CD4-positive, CD25-positive, alpha-beta regulatory T cell (primary cell): Measurements from ENCODE around the gene PRPF19. TPM values are rescaled to one million over a fixed set of nuclear protein-coding genes. Genes with fewer than 3 reads are reported as not detected.

ENCODE experiments used
- ATAC-seq, 2 donors: fragments of 150-1000 bp; cut with Tn5 transposase; one replicate each; pipeline ENCODE4 v1.10.0; 2021; ENCODE audit warnings: low read depth in 2 of 2, moderate number of reproducible peaks in 2 of 2, moderate library complexity in 1 of 2
- DNase-seq, 3 donors: peaks; one replicate each; pipeline versions ENCODE4 v3.0.0 to v3.0.0-alpha.2; 2012 to 2022; ENCODE audit warnings: mixed read lengths in 1 of 3
- H3K27ac ChIP-seq: one replicate; pipeline ENCODE4 v1.7.0; 2013; ENCODE audit warnings: mild to moderate bottlenecking, low read length; ENCODE audit not compliant: insufficient read depth, poor library complexity, severe bottlenecking
- H3K27me3 ChIP-seq: one replicate; pipeline ENCODE4 v1.7.0; 2013; ENCODE audit warnings: low read length; ENCODE audit not compliant: control insufficient read depth, insufficient read depth
- H3K36me3 ChIP-seq: one replicate; pipeline ENCODE4 v1.7.0; 2013; ENCODE audit warnings: mild to moderate bottlenecking, low read length, moderate library complexity; ENCODE audit not compliant: control insufficient read depth, insufficient read depth
- H3K4me1 ChIP-seq: 2 replicates; pipeline ENCODE4 v1.7.0; 2013; ENCODE audit warnings: mild to moderate bottlenecking, low read length; ENCODE audit not compliant: insufficient read depth, control insufficient read depth, poor library complexity, severe bottlenecking
- H3K4me3 ChIP-seq: one replicate; pipeline ENCODE4 v1.7.0; 2013; ENCODE audit warnings: low read depth, mild to moderate bottlenecking, low read length, moderate library complexity
- H3K9me3 ChIP-seq, 2 experiments: 1 replicate in 1 of 2; 2 replicates in 1 of 2; pipeline ENCODE4 v1.7.0; 2013; ENCODE audit warnings: low read length in 2 of 2, mild to moderate bottlenecking in 1 of 2, moderate library complexity in 1 of 2; ENCODE audit not compliant: control insufficient read depth in 2 of 2
- H3K27ac Mint-ChIP-seq, 3 donors: one replicate each; pipeline ENCODE4 v1.8.0; 2020 to 2022; ENCODE audit warnings: mild to moderate bottlenecking in 3 of 3, mixed read lengths in 3 of 3, moderate library complexity in 2 of 3
- H3K27me3 Mint-ChIP-seq: one replicate; pipeline ENCODE4 v1.8.0; 2022; ENCODE audit warnings: mild to moderate bottlenecking, mixed read lengths
- H3K36me3 Mint-ChIP-seq: one replicate; pipeline ENCODE4 v1.8.0; 2020; ENCODE audit warnings: mixed read lengths
- H3K4me1 Mint-ChIP-seq, 4 donors: one replicate each; pipeline ENCODE4 v1.8.0; 2020 to 2022; ENCODE audit warnings: mixed read lengths in 4 of 4, mild to moderate bottlenecking in 1 of 4
- H3K4me3 Mint-ChIP-seq, 4 donors: one replicate each; pipeline ENCODE4 v1.8.0; 2020 to 2022; ENCODE audit warnings: mild to moderate bottlenecking in 4 of 4, mixed read lengths in 4 of 4, moderate library complexity in 3 of 4
- H3K9me3 Mint-ChIP-seq, 7 donors: one replicate each; pipeline ENCODE4 v1.8.0; 2020 to 2022; ENCODE audit warnings: mixed read lengths in 7 of 7, mild to moderate bottlenecking in 3 of 7, moderate library complexity in 2 of 7
- polyA plus RNA-seq, 4 donors: library from polyadenylated mRNA; unstranded; fragments of 300-500 nt; fragmentation: Illumina TruSeq; gene quantifications; one replicate each; pipeline ENCODE4 v1.2.3, GENCODE V29; 2021
- total RNA-seq: library from RNA; stranded (reverse); gene quantifications from one replicate; pipeline ENCODE4 v1.2.3, GENCODE V29; 2022

The PRPF19 gene
- total and polyA plus RNA-seq, 5 donors from 2014 or later, result 13.6 to 67.6 (median 13.9) TPM

GRCh38 chr11:60887556-60887955 is 18.8 kb downstream of the PRPF19 start:
- Mint-ChIP-seq H3K9me3 (no peaks in the 10 kb centered on the region), H3K27ac (peak overlapping the region in 2 of 3 donors; percentile 23 to 53), H3K4me3 (no peak overlapping the region), H3K4me1 (peaks cover 0 to 11% (median 9%) of the 10 kb centered on the region in 4 donors), H3K27me3 (no peaks in the 10 kb centered on the region), H3K36me3 (peaks cover 45% of the 10 kb centered on the region)
- ATAC-seq, result peak in 1 of 2 donors; percentile 52
- H3K4me3 ChIP-seq, result no peak overlapping the region
- no peaks in the 10 kb centered on the region for H3K9me3 ChIP-seq
- peak in 1 of 3 donors; percentile 66 for DNase-seq
- no peaks in the 10 kb centered on the region for H3K4me1 ChIP-seq
- H3K36me3 ChIP-seq, result peaks cover 21% of the 10 kb centered on the region
- no peak overlapping the region for H3K27ac ChIP-seq
- H3K27me3 ChIP-seq, result no peaks in the 10 kb centered on the region

- Mint-ChIP-seq H3K36me3 (peaks cover 52% of the 10 kb centered on the region), H3K27me3 (no peaks in the 10 kb centered on the region), H3K9me3 (no peaks in the 10 kb centered on the region), H3K27ac (peak overlapping the region in 2 of 3 donors; percentile 78 to 79), H3K4me1 (peaks cover 0 to 11% (median 5%) of the 10 kb centered on the region in 4 donors), H3K4me3 (no peak overlapping the region)
- H3K27ac ChIP-seq, result no peak overlapping the region
- H3K4me1 ChIP-seq, result no peaks in the 10 kb centered on the region
- no peaks in the 10 kb centered on the region for H3K27me3 ChIP-seq
- peaks cover 21% of the 10 kb centered on the region for H3K36me3 ChIP-seq
- ATAC-seq (no peak), DNase-seq (no peak)
- no peaks in the 10 kb centered on the region for H3K9me3 ChIP-seq
- no peak overlapping the region for H3K4me3 ChIP-seq
These were observed 25.6 kb downstream of the PRPF19 start for GRCh38 chr11:60880643-60881282.

- Mint-ChIP-seq H3K27me3 (no peaks in the 10 kb centered on the region), H3K27ac (no peak overlapping the region), H3K36me3 (peaks cover 49% of the 10 kb centered on the region), H3K4me1 (peaks cover 0 to 8% (median 5%) of the 10 kb centered on the region in 4 donors), H3K4me3 (no peak overlapping the region), H3K9me3 (no peaks in the 10 kb centered on the region)
- Histone ChIP-seq H3K4me3 (no peak overlapping the region), H3K9me3 (no peaks in the 10 kb centered on the region), H3K27ac (no peak overlapping the region), H3K27me3 (no peaks in the 10 kb centered on the region), H3K36me3 (peaks cover 21% of the 10 kb centered on the region), H3K4me1 (no peaks in the 10 kb centered on the region)
- DNase-seq, result no peak
- no peak for ATAC-seq
These were observed 26.3 kb downstream of the PRPF19 start for GRCh38 chr11:60879971-60880588.

- no peak overlapping the region for H3K4me3 Mint-ChIP-seq
- no peak for ATAC-seq
- H3K27me3 Mint-ChIP-seq, result no peaks in the 10 kb centered on the region
- H3K9me3 Mint-ChIP-seq, result no peaks in the 10 kb centered on the region
- Histone ChIP-seq H3K27me3 (no peaks in the 10 kb centered on the region), H3K4me1 (no peaks in the 10 kb centered on the region), H3K27ac (no peak overlapping the region), H3K4me3 (no peak overlapping the region), H3K9me3 (no peaks in the 10 kb centered on the region), H3K36me3 (peaks cover 21% of the 10 kb centered on the region)
- DNase-seq, result no peak
- H3K4me1 Mint-ChIP-seq, result peaks cover 0 to 5% (median 5%) of the 10 kb centered on the region in 4 donors
- peaks cover 43% of the 10 kb centered on the region for H3K36me3 Mint-ChIP-seq
- H3K27ac Mint-ChIP-seq, result no peak overlapping the region
These were observed 27.3 kb downstream of the PRPF19 start for GRCh38 chr11:60879104-60879503.

- Histone ChIP-seq H3K27ac (no peak overlapping the region), H3K36me3 (peaks cover 21% of the 10 kb centered on the region), H3K4me1 (no peaks in the 10 kb centered on the region), H3K9me3 (no peaks in the 10 kb centered on the region), H3K27me3 (no peaks in the 10 kb centered on the region), H3K4me3 (no peak overlapping the region)
- H3K36me3 Mint-ChIP-seq, result peaks cover 37% of the 10 kb centered on the region
- no peak overlapping the region for H3K4me3 Mint-ChIP-seq
- no peaks in the 10 kb centered on the region for H3K9me3 Mint-ChIP-seq
- DNase-seq (no peak), ATAC-seq (no peak)
- H3K4me1 Mint-ChIP-seq, result peaks cover 0 to 5% (median 3%) of the 10 kb centered on the region in 4 donors
- no peaks in the 10 kb centered on the region for H3K27me3 Mint-ChIP-seq
- no peak overlapping the region for H3K27ac Mint-ChIP-seq
These were observed 27.9 kb downstream of the PRPF19 start for GRCh38 chr11:60878245-60879101.

GRCh38 chr11:60876168-60876485 is 30.3 kb downstream of the PRPF19 start:
- H3K36me3 ChIP-seq, result peaks cover 21% of the 10 kb centered on the region
- no peaks in the 10 kb centered on the region for H3K9me3 Mint-ChIP-seq

GRCh38 chr11:60875366-60876167 is 30.8 kb downstream of the PRPF19 start:
- Mint-ChIP-seq H3K27me3 (no peaks in the 10 kb centered on the region), H3K9me3 (no peaks in the 10 kb centered on the region), H3K4me3 (no peak overlapping the region), H3K36me3 (peaks cover 14% of the 10 kb centered on the region), H3K27ac (peak overlapping the region in 1 of 3 donors; percentile 14), H3K4me1 (peaks cover 0 to 5% (median 3%) of the 10 kb centered on the region in 4 donors)
- no peaks in the 10 kb centered on the region for H3K27me3 ChIP-seq
- H3K4me1 ChIP-seq, result no peaks in the 10 kb centered on the region
- peaks cover 16% of the 10 kb centered on the region for H3K36me3 ChIP-seq
- no peaks in the 10 kb centered on the region for H3K9me3 ChIP-seq
- ATAC-seq (no peak), DNase-seq (no peak)
- no peak overlapping the region for H3K4me3 ChIP-seq
- H3K27ac ChIP-seq, result no peak overlapping the region

More at GRCh38 chr11:60876168-60876485, 30.3 kb downstream of the PRPF19 start:
- Histone ChIP-seq H3K27ac (no peak overlapping the region), H3K9me3 (no peaks in the 10 kb centered on the region), H3K27me3 (no peaks in the 10 kb centered on the region), H3K4me3 (no peak overlapping the region), H3K4me1 (no peaks in the 10 kb centered on the region)
- ATAC-seq (no peak), DNase-seq (no peak)
- Mint-ChIP-seq H3K4me1 (peaks cover 0 to 5% (median 3%) of the 10 kb centered on the region in 4 donors), H3K27me3 (no peaks in the 10 kb centered on the region), H3K27ac (peak overlapping the region in 1 of 3 donors; percentile 62), H3K36me3 (peaks cover 19% of the 10 kb centered on the region), H3K4me3 (no peak overlapping the region)
